GM23338 (cell line): ENCODE measurements around the gene AJM1. TPM values are rescaled to one million over a fixed set of nuclear protein-coding genes. Genes with fewer than 3 reads are reported as not detected.

Experiments used
- ATAC-seq: fragments of 200-7000 bp; cut with Tn5 transposase; 3 replicates; pipeline ENCODE4 v1.9.1; 2020
- DNase-seq: peaks from one replicate; pipeline ENCODE4 v3.0.0-alpha.2; 2015; ENCODE audit warnings: low spot score
- H2AFZ ChIP-seq: fragments of 200-600 bp; sonication (generic); 2 replicates; pipeline ENCODE4 v1.8.0; 2016; ENCODE audit warnings: antibody characterized with exemption, mild to moderate bottlenecking, moderate library complexity
- H3F3A ChIP-seq: fragments of 200-600 bp; sonication (generic); replicated peaks from 2 replicates; pipeline ENCODE4 v1.8.0; 2017; ENCODE audit warnings: antibody characterized with exemption, mixed run types, low read depth
- H3K27ac ChIP-seq: fragments of 200-600 bp; sonication (generic); 2 replicates; pipeline ENCODE4 v1.6.1; 2016; ENCODE audit warnings: low read depth
- H3K27me3 ChIP-seq: fragments of 200-600 bp; sonication (generic); 2 replicates; pipeline ENCODE4 v1.8.0; 2016; ENCODE audit warnings: mild to moderate bottlenecking, mixed run types, moderate library complexity; ENCODE audit not compliant: insufficient read depth
- H3K36me3 ChIP-seq: fragments of 200-600 bp; sonication (generic); 2 replicates; pipeline ENCODE4 v1.8.0; 2016; ENCODE audit warnings: mild to moderate bottlenecking; ENCODE audit not compliant: insufficient read depth
- H3K4me1 ChIP-seq: fragments of 200-600 bp; sonication (generic); 2 replicates; pipeline ENCODE4 v1.8.0; 2016; ENCODE audit warnings: mild to moderate bottlenecking, moderate library complexity; ENCODE audit not compliant: insufficient read depth
- H3K4me2 ChIP-seq: fragments of 200-600 bp; sonication (generic); 2 replicates; pipeline ENCODE4 v1.7.1; 2017; ENCODE audit warnings: mixed run types
- H3K4me3 ChIP-seq: fragments of 200-600 bp; sonication (generic); 2 replicates; pipeline ENCODE4 v1.6.1; 2016; ENCODE audit warnings: mixed run types
- H3K79me2 ChIP-seq: fragments of 200-600 bp; sonication (generic); replicated peaks from 2 replicates; pipeline ENCODE4 v1.8.0; 2017; ENCODE audit warnings: mild to moderate bottlenecking; ENCODE audit not compliant: insufficient read depth
- H3K9me2 ChIP-seq: fragments of 200-600 bp; sonication (generic); 2 replicates; pipeline ENCODE4 v1.8.0; 2017; ENCODE audit not compliant: insufficient read depth
- H4K20me1 ChIP-seq: fragments of 200-600 bp; sonication (generic); replicated peaks from 2 replicates; pipeline ENCODE4 v1.8.0; 2017; ENCODE audit warnings: mild to moderate bottlenecking; ENCODE audit not compliant: insufficient read depth
- H3K27ac Mint-ChIP-seq: 2 replicates; pipeline ENCODE4 v1.8.0; 2020; ENCODE audit warnings: inconsistent platforms, mild to moderate bottlenecking, moderate library complexity, mixed read lengths
- H3K27me3 Mint-ChIP-seq: 3 replicates; pipeline ENCODE4 v1.8.0; 2022; ENCODE audit warnings: low read depth, mild to moderate bottlenecking, moderate library complexity, mixed read lengths, inconsistent platforms; ENCODE audit not compliant: insufficient read depth, poor library complexity
- H3K36me3 Mint-ChIP-seq: 3 replicates; pipeline ENCODE4 v1.8.0; 2021; ENCODE audit warnings: low read depth, mild to moderate bottlenecking, inconsistent platforms, moderate library complexity, mixed read lengths
- H3K4me1 Mint-ChIP-seq: 3 replicates; pipeline ENCODE4 v1.8.0; 2020; ENCODE audit warnings: mild to moderate bottlenecking, inconsistent platforms, mixed read lengths
- H3K4me3 Mint-ChIP-seq: 3 replicates; pipeline ENCODE4 v1.8.0; 2021; ENCODE audit warnings: moderate library complexity, mild to moderate bottlenecking, inconsistent platforms, mixed read lengths
- H3K9me3 Mint-ChIP-seq: 3 replicates; pipeline ENCODE4 v1.8.0; 2020; ENCODE audit warnings: moderate library complexity, mild to moderate bottlenecking, inconsistent platforms, mixed read lengths
- CTCF ChIP-seq, 2 experiments: fragments of 200-600 bp in 1 of 2; sonication (generic) in 1 of 2; conservative IDR thresholded peaks; 2 replicates each; pipeline versions ENCODE4 v1.5.1 to v1.6.1; 2016 to 2017; ENCODE audit warnings: antibody characterized with exemption in 2 of 2, low read depth in 2 of 2, mild to moderate bottlenecking in 2 of 2, moderate library complexity in 1 of 2
- EZH2 ChIP-seq: fragments of 200-600 bp; sonication (generic); IDR thresholded peaks from one replicate; pipeline ENCODE4 v1.8.0; 2017; ENCODE audit warnings: antibody characterized with exemption, mild to moderate bottlenecking, low read depth; ENCODE audit not compliant: unreplicated experiment
- NANOG ChIP-seq: IDR thresholded peaks from 2 replicates; pipeline ENCODE4 v1.6.1; 2016; ENCODE audit warnings: antibody characterized with exemption, borderline replicate concordance
- POLR2AphosphoS5 ChIP-seq: IDR thresholded peaks from 2 replicates; pipeline ENCODE4 v1.6.1; 2016; ENCODE audit warnings: antibody characterized with exemption, low read depth
- STAT1 ChIP-seq: IDR thresholded peaks from one replicate; pipeline ENCODE4 v1.6.1; 2016; ENCODE audit warnings: antibody characterized with exemption; ENCODE audit not compliant: unreplicated experiment
- ZNF114 ChIP-seq: fragments of 250-450 bp; sonication (Bioruptor Pico); IDR thresholded peaks from 2 replicates; pipeline ENCODE4 v1.5.0; 2020; ENCODE audit warnings: mild to moderate bottlenecking, moderate library complexity
- ZNF462 ChIP-seq: fragments of 250-450 bp; sonication (Bioruptor Pico); IDR thresholded peaks from 2 replicates; pipeline ENCODE4 v1.5.0; 2020; ENCODE audit warnings: mild to moderate bottlenecking, moderate library complexity
- polyA plus RNA-seq: library from polyadenylated mRNA; unstranded; fragments of >200 nt; fragmentation: Nextera tagmentation; extraction: Ambion mirVana; gene quantifications from 2 replicates; pipeline ENCODE4 v1.2.1, GENCODE V29; 2016
- total RNA-seq: library from RNA; depleted of rRNA; stranded (reverse); fragments of >200 nt; shearing (Covaris generic); gene quantifications from 2 replicates; pipeline ENCODE4 v1.2.3, GENCODE V29; 2014

The AJM1 gene
- total and polyA plus RNA-seq, 2 experiments from 2014 or later, result 0.36 to 0.49 TPM

- peaks cover 30% of the 10 kb centered on the region for H3K36me3 Mint-ChIP-seq
- Histone ChIP-seq H3K36me3 (peaks cover 4% of the 10 kb centered on the region; the same call in 1 of the 2 replicates), H4K20me1 (peaks cover 34% of the 10 kb centered on the region), H3K4me2 (peak within 1 kb of the TSS; percentile 94), H3K4me3 (peak within 1 kb of the TSS; percentile 97), H3K27ac (0 out of 2 replicates have a peak within 1 kb of the TSS, but pooled peaks have one; percentile 50), H2AFZ (0 out of 2 replicates have a peak within 1 kb of the TSS, but pooled peaks have one; percentile 89), H3K27me3 (no peaks in the 10 kb centered on the region), H3K9me2 (no peaks in the 10 kb centered on the region), H3F3A (0 out of 2 replicates have a peak, but pooled peaks cover 3% of the 10 kb centered on the region), H3K4me1 (peaks cover 11% of the 10 kb centered on the region; the same call in 1 of the 2 replicates), H3K79me2 (peaks cover 41% of the 10 kb centered on the region)
- H3K4me3 Mint-ChIP-seq, result peak within 1 kb of the TSS; percentile 88
- peaks cover 23% of the 10 kb centered on the region for H3K4me1 Mint-ChIP-seq
- peak; percentile 71 for ATAC-seq
- H3K27me3 Mint-ChIP-seq, result peaks cover 23% of the 10 kb centered on the region
- H3K9me3 Mint-ChIP-seq, result no peaks in the 10 kb centered on the region; the same call in 2 of the 3 replicates
- TF ChIP-seq CTCF (conservative IDR thresholded peaks at IDR 0.05; ENCODE audit: low read depth in 2 of 2) (no peak), POLR2AphosphoS5 (peak; percentile 78)
- peak; percentile 83 for DNase-seq
- peak within 1 kb of the TSS; percentile 91 for H3K27ac Mint-ChIP-seq
These were observed 34.8 kb upstream of the AJM1 start, which contains the start of gene RABL6 for GRCh38 chr9:136807281-136808074. RABL6 (plus strand) TSS chr9:136807948; CDS start chr9:136808197, 249 bp downstream.

DNA sequence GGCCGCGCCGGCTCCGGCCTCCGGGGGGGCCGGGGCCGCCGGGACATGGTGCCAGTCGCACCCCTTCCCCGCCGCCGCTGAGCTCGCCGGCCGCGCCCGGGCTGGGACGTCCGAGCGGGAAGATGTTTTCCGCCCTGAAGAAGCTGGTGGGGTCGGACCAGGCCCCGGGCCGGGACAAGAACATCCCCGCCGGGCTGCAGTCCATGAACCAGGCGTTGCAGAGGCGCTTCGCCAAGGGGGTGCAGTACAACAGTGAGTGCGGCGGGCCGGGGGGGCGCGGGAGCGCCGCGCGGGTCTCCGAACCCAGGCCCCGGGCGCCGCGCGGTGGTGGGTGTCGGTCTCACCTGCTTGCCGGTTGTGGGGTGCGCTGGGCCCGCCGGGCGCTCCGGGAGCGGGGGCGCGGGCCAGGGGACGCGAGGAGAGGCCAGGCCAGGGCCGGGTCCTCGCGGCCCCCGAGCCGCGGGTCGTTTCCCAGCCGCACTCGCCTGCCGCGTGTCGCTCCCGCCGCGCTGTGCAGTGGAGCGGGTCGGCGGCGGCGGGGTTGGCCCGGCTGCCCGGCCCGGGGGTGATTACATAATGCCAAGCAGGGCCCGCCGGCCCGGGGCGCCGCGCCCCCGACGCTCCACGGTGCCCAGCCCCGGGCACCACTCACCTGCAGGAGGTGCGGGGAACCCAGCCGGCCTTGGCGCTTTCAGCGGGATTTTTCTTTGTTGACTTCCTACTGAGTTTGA is 34.0 kb upstream of the AJM1 start:
- Histone ChIP-seq H3K27ac (no peak overlapping the region), H2AFZ (no peak overlapping the region), H3K4me2 (peak overlapping the region; percentile 94), H3K4me1 (peaks cover 11% of the 10 kb centered on the region; the same call in 1 of the 2 replicates), H3K36me3 (peaks cover 4% of the 10 kb centered on the region; the same call in 1 of the 2 replicates), H3K79me2 (peaks cover 49% of the 10 kb centered on the region), H4K20me1 (peaks cover 38% of the 10 kb centered on the region), H3K4me3 (peak overlapping the region; percentile 97), H3K9me2 (no peaks in the 10 kb centered on the region), H3F3A (0 out of 2 replicates have a peak, but pooled peaks cover 3% of the 10 kb centered on the region), H3K27me3 (no peaks in the 10 kb centered on the region)
- peaks cover 22% of the 10 kb centered on the region for H3K27me3 Mint-ChIP-seq
- H3K9me3 Mint-ChIP-seq, result no peaks in the 10 kb centered on the region; the same call in 2 of the 3 replicates
- peak overlapping the region; percentile 30; the same call in 1 of the 2 replicates for H3K27ac Mint-ChIP-seq
- DNase-seq (no peak), ATAC-seq (peak; percentile 11)
- H3K36me3 Mint-ChIP-seq, result peaks cover 37% of the 10 kb centered on the region
- H3K4me1 Mint-ChIP-seq, result peaks cover 23% of the 10 kb centered on the region
- H3K4me3 Mint-ChIP-seq, result peak overlapping the region; percentile 80
- TF ChIP-seq EZH2, result no peak
- TF ChIP-seq ZNF114 (CRISPR knock-in tag), result no peak
- TF ChIP-seq ZNF462 (CRISPR knock-in tag), result no peak
- TF ChIP-seq STAT1, result no peak
- no peak for TF ChIP-seq NANOG
- TF ChIP-seq CTCF (conservative IDR thresholded peaks at IDR 0.05; ENCODE audit: low read depth in 2 of 2), result no peak
